ENCODE data around the gene LRGUK. TPM values are rescaled to one million over a fixed set of nuclear protein-coding genes. Genes with fewer than 3 reads are reported as not detected.

LRGUK gene
- total and polyA plus RNA-seq, 2 of the 4 experiments (the other 2 are of a cell fraction) = 0.07 TPM; not detected in 1

DNA sequence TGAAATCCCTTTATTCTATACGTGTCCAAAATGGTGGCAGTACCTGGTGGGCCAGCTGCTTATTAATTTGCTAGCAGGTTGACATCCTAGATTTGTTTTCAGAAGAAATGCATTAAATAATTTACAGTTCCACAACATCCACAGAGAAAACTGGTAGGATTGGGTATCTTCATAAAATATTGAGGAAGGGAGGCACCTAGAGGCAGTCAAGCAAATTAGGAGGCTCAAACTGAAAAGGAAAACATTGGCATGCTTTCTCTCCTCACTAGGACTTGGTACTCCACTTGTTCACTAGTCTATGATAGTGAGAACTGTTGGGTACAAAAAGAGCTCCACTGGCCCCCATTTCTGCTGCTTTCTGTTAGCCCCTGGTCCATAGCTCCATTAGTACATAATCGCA lies 18.3 kb upstream of the LRGUK start:
- no CpG with 5 or more reads among the region's 2 CpGs for WGBS, 2 experiments (ENCODE audit: extremely low coverage in 2 of 2, insufficient read length in 1 of 2)
- dilution Hi-C loops (cut with HindIII; ENCODE audit: low sequenced_read_pairs, unreplicated experiment) (no loop called here), intact Hi-C loops (cut with micrococcal nuclease) (no loop called here), in situ Hi-C loops (cut with MboI; ENCODE audit: low sequenced_read_pairs) (no loop called here)
- H4K20me1 ChIP-seq (ENCODE audit: insufficient read depth, low read length) = no peaks in the 10 kb centered on the region
- ATAC-seq (ENCODE audit: low read depth) = no peak
- no peaks in the 10 kb centered on the region for H3K9me1 ChIP-seq (ENCODE audit: insufficient read depth, low read length)
- no peak overlapping the region for H3K18ac ChIP-seq (ENCODE audit: low read depth, low read length)
- DNase-seq = no peak
- no peak overlapping the region for H3K4me2 ChIP-seq (ENCODE audit: low read depth, low read length)
- H3K9me3 ChIP-seq (ENCODE audit: control insufficient read depth, insufficient read depth, low read length) = no peaks in the 10 kb centered on the region
- H3K79me1 ChIP-seq (ENCODE audit: low read depth in 1 of 2, low read length in 2 of 2) = no peaks in the 10 kb centered on the region
- H2BK15ac ChIP-seq (ENCODE audit: low read depth, low read length) = no peak overlapping the region
- H3K4me1 ChIP-seq (ENCODE audit: control insufficient read depth, insufficient read depth, low read length) = no peaks in the 10 kb centered on the region
- H3K36me3 ChIP-seq (ENCODE audit: control insufficient read depth, insufficient read depth, low read length) = no peaks in the 10 kb centered on the region
- H3K9ac ChIP-seq (ENCODE audit: low read depth, low read length) = no peak overlapping the region
- H2AFZ ChIP-seq (replicated peaks; ENCODE audit: low read length, poor library complexity) = no peak overlapping the region
- no peak overlapping the region for H2AK9ac ChIP-seq (replicated peaks; ENCODE audit: low read depth, low read length, poor library complexity)
- no peaks in the 10 kb centered on the region for H3K27me3 ChIP-seq (ENCODE audit: control insufficient read depth, insufficient read depth, low read length)
- no peak overlapping the region for H3K4ac ChIP-seq (ENCODE audit: low read depth, low read length)
- POLR2A ChIA-PET (ENCODE audit: unreplicated experiment) = no interaction called here
- no peak overlapping the region for H4K5ac ChIP-seq (ENCODE audit: low read depth, low read length)
- no peak overlapping the region for H2AK5ac ChIP-seq (ENCODE audit: low read depth, low read length)
- H3K4me3 ChIP-seq (ENCODE audit: insufficient read depth, low read depth, low read length) = no peak overlapping the region
- no peak overlapping the region for H2BK120ac ChIP-seq (ENCODE audit: low read depth, low read length)
- no peak overlapping the region for H3K56ac ChIP-seq (ENCODE audit: extremely low read depth, insufficient read depth, low read length)
- no peak overlapping the region for H4K91ac ChIP-seq (ENCODE audit: insufficient read depth, low read depth, low read length)
- no peak overlapping the region for H2BK20ac ChIP-seq (ENCODE audit: low read depth, low read length)
- CTCF ChIA-PET = no interaction called here
- no peak overlapping the region for H4K8ac ChIP-seq (ENCODE audit: low read depth in 2 of 2, low read length in 2 of 2)
- H3K23ac ChIP-seq (ENCODE audit: low read depth, low read length) = no peak overlapping the region
- H2BK5ac ChIP-seq (ENCODE audit: low read depth, low read length, poor library complexity, severe bottlenecking) = no peak overlapping the region
- no peak overlapping the region for H3K14ac ChIP-seq (replicated peaks; ENCODE audit: low read depth, low read length)
- H3K27ac ChIP-seq (ENCODE audit: insufficient read depth, low read length) = no peak overlapping the region
- no TSS peak for BruUV-seq (replicated peaks)
- TF ChIP-seq MAFK (IDR thresholded peaks at IDR 0.05; ENCODE audit: low read depth, low read length) = no peak
- TF ChIP-seq POLR2A (IDR thresholded peaks at IDR 0.05; ENCODE audit: low read depth, low read length) = no peak
- no peak for TF ChIP-seq MAZ (IDR thresholded peaks at IDR 0.05; ENCODE audit: borderline replicate concordance, low read depth, low read length)
- TF ChIP-seq CHD1 (IDR thresholded peaks at IDR 0.05; ENCODE audit: low read depth, low read length) = no peak
- no peak for TF ChIP-seq SMC3 (IDR thresholded peaks at IDR 0.05; ENCODE audit: low read depth, low read length)
- TF ChIP-seq, protein P1, sequence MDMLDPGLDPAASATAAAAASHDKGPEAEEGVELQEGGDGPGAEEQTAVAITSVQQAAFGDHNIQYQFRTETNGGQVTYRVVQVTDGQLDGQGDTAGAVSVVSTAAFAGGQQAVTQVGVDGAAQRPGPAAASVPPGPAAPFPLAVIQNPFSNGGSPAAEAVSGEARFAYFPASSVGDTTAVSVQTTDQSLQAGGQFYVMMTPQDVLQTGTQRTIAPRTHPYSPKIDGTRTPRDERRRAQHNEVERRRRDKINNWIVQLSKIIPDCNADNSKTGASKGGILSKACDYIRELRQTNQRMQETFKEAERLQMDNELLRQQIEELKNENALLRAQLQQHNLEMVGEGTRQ (IDR thresholded peaks at IDR 0.05; ENCODE audit: low read depth, low read length) = no peak
- no peak for TF ChIP-seq RCOR1 (IDR thresholded peaks at IDR 0.05; ENCODE audit: insufficient replicate concordance, low read length)
- TF ChIP-seq, protein P2, sequence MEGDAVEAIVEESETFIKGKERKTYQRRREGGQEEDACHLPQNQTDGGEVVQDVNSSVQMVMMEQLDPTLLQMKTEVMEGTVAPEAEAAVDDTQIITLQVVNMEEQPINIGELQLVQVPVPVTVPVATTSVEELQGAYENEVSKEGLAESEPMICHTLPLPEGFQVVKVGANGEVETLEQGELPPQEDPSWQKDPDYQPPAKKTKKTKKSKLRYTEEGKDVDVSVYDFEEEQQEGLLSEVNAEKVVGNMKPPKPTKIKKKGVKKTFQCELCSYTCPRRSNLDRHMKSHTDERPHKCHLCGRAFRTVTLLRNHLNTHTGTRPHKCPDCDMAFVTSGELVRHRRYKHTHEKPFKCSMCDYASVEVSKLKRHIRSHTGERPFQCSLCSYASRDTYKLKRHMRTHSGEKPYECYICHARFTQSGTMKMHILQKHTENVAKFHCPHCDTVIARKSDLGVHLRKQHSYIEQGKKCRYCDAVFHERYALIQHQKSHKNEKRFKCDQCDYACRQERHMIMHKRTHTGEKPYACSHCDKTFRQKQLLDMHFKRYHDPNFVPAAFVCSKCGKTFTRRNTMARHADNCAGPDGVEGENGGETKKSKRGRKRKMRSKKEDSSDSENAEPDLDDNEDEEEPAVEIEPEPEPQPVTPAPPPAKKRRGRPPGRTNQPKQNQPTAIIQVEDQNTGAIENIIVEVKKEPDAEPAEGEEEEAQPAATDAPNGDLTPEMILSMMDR (conservative IDR thresholded peaks at IDR 0.05; ENCODE audit: low read depth, low read length) = no peak
- no peak for TF ChIP-seq RFX5 (IDR thresholded peaks at IDR 0.05; ENCODE audit: low read depth, low read length)
- TF ChIP-seq MXI1 (IDR thresholded peaks at IDR 0.05; ENCODE audit: borderline replicate concordance, low read depth, low read length) = no peak
